GM12874 (cell line): ENCODE data around the gene DDX59.

ENCODE experiments used
- TF ChIP-seq, protein P1 (sequence below): IDR thresholded peaks from 2 replicates; pipeline ENCODE4 v1.5.1; 2011; ENCODE audit warnings: low read depth, mild to moderate bottlenecking, control low read depth, low read length, moderate library complexity; ENCODE audit not compliant: insufficient read depth

The DDX59 gene

GRCh38 chr1:200669314-200670241 lies at the start of gene DDX59:
DDX59 (minus strand) TSS chr1:200669907; CDS start chr1:200666740, 3,167 bp downstream.
- TF ChIP-seq, protein P1, sequence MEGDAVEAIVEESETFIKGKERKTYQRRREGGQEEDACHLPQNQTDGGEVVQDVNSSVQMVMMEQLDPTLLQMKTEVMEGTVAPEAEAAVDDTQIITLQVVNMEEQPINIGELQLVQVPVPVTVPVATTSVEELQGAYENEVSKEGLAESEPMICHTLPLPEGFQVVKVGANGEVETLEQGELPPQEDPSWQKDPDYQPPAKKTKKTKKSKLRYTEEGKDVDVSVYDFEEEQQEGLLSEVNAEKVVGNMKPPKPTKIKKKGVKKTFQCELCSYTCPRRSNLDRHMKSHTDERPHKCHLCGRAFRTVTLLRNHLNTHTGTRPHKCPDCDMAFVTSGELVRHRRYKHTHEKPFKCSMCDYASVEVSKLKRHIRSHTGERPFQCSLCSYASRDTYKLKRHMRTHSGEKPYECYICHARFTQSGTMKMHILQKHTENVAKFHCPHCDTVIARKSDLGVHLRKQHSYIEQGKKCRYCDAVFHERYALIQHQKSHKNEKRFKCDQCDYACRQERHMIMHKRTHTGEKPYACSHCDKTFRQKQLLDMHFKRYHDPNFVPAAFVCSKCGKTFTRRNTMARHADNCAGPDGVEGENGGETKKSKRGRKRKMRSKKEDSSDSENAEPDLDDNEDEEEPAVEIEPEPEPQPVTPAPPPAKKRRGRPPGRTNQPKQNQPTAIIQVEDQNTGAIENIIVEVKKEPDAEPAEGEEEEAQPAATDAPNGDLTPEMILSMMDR, result no peak

DNA sequence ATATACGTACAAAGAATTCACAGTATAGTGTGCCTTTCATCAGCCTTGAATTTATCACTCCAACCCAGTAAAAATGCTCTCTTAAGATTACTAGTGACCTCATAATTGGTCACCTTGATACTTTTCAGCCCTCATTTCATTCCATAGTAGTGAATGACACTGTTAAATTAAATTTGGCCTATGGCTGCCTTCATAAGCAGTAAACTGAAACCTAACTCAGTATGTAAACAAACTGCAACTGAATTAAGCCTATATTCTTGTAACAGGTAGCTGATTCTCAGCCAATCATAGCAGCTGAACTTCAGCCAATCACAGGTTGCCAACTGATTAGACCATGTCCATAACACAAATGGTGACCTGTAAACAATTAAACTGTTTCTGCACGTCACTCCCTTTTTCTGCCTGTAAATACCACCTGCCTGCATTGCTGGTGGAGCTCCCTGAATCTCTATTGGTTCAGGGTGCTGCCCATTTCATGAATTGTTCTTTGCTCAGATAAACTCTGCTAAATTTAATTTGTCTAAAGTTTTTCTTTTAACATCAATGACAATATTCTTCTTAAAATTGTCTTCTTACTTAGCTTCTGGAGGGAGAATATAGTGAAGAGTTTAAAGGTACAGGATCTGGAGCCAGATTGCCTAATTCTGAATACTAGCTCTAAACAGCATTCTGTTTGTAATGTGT lies 44.9 kb upstream of the DDX59 start:
- TF ChIP-seq, protein P1, result no peak

- TF ChIP-seq, protein P1, result no peak
Observed at GRCh38 chr1:200710166-200710565, 40.5 kb upstream of the DDX59 start.

- TF ChIP-seq, protein P1, result no peak
Observed at GRCh38 chr1:200708769-200709168, 39.1 kb upstream of the DDX59 start.

GRCh38 chr1:200708161-200708560 lies 38.5 kb upstream of the DDX59 start:
- TF ChIP-seq, protein P1, result no peak

DNA sequence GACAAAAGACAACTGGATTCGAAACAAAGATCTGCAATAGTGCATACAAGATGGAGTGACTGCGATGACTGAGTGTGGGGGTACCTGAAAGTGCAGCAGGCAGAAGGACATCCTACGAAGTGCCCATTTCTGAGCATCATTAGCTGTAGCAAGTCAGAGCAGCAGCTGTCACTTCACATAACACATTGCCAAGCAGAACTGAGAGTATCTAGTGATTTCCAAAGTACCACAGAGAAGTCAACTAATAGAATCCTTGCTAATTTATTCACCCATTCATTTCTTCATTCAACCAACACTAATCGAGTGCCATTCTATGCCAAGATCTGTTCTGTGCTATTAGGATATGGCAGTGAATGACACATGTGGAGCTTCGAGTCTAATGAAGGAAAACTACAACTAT lies 37.4 kb upstream of the DDX59 start:
- TF ChIP-seq, protein P1, result no peak

- TF ChIP-seq, protein P1, result no peak
Observed at GRCh38 chr1:200706111-200706814, 36.6 kb upstream of the DDX59 start.
